GM12865 (cell line): ENCODE measurements around the gene PNKD.

Experiments
- DNase-seq: peaks from one replicate; pipeline ENCODE4 v3.0.0; 2010; ENCODE audit warnings: low read depth
- H3K4me3 ChIP-seq: 2 replicates; pipeline ENCODE4 v1.5.1; 2011; ENCODE audit warnings: mild to moderate bottlenecking, low read depth, low read length, control low read depth
- TF ChIP-seq, protein P1 (sequence below): IDR thresholded peaks from 2 replicates; pipeline ENCODE4 v1.5.1; 2011; ENCODE audit warnings: low read length, control low read depth, low read depth, inconsistent platforms; ENCODE audit not compliant: insufficient read depth; ENCODE audit errors: missing control alignments

The PNKD gene

DNA sequence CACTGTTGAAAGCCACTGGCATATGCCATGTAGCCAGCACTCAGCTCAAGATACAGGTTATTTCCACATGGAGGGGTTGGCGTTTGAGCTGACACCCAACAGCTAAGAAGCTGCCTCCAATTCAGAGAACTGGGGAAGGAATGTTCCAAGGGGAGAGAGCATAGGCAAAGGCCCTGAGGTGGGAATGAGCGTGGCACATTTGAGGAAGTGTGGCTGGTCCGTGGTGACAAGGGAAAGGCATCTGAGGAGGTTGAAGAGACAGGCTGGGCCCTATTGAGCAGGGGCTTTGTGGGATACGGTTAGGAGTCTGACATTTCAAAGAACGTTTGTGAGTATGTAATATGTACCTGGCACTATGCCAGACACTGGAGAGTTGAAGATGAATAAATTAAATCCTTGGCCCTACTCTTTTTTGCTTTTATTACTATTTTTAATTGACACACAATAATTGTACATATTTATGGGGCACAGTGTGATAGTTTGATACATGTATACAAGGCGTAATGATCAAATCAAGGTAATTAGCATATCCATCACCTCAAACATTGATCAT is 49.6 kb downstream of the PNKD start:
- H3K4me3 ChIP-seq, result no peak overlapping the region
- TF ChIP-seq, protein P1, sequence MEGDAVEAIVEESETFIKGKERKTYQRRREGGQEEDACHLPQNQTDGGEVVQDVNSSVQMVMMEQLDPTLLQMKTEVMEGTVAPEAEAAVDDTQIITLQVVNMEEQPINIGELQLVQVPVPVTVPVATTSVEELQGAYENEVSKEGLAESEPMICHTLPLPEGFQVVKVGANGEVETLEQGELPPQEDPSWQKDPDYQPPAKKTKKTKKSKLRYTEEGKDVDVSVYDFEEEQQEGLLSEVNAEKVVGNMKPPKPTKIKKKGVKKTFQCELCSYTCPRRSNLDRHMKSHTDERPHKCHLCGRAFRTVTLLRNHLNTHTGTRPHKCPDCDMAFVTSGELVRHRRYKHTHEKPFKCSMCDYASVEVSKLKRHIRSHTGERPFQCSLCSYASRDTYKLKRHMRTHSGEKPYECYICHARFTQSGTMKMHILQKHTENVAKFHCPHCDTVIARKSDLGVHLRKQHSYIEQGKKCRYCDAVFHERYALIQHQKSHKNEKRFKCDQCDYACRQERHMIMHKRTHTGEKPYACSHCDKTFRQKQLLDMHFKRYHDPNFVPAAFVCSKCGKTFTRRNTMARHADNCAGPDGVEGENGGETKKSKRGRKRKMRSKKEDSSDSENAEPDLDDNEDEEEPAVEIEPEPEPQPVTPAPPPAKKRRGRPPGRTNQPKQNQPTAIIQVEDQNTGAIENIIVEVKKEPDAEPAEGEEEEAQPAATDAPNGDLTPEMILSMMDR, result no peak
- no peak for DNase-seq

GRCh38 chr2:218320704-218321336 is 50.5 kb downstream of the PNKD start:
- H3K4me3 ChIP-seq, result no peak overlapping the region
- no peak for DNase-seq
- TF ChIP-seq, protein P1, result no peak

DNA sequence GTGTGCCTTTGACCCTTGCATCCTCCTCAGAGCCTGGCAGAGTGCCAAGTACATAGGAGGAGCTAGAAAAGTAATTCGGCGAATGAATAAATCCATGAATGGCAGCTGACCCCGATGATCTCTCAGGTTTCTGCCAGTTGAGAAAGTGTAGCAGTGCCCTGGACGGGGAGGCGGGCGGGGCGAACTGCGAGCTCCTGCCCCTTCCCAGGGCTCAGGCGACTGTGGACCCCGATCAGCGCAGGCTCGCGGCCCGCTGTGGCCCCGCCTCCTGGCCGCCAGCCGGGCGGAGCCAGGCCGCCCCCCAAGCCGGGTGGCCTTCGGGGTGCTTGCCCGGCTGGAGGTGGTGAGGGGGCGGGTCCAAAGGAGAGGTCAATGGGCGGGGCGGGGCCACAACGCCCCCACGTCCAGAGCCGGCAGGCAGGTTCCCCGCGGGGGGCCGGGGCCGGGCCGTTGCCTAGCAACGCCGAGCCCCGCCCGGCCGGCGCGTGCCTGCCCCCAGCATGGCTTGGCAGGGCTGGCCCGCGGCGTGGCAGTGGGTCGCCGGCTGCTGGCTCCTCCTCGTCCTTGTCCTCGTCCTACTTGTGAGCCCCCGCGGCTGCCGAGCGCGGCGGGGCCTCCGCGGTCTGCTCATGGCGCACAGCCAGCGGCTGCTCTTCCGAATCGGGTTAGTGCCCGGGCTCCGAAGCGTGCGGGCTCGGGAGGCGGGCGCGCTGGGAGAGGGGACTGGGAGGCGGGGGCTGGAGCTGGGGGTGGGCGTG is 52.6 kb downstream of the PNKD start:
- TF ChIP-seq, protein P1, result no peak
- peak; percentile 79 for DNase-seq
- peak overlapping the region; percentile 63 for H3K4me3 ChIP-seq

- no peak for DNase-seq
- TF ChIP-seq, protein P1, result no peak
These were observed 53.5 kb downstream of the PNKD start for GRCh38 chr2:218323526-218324472.

DNA sequence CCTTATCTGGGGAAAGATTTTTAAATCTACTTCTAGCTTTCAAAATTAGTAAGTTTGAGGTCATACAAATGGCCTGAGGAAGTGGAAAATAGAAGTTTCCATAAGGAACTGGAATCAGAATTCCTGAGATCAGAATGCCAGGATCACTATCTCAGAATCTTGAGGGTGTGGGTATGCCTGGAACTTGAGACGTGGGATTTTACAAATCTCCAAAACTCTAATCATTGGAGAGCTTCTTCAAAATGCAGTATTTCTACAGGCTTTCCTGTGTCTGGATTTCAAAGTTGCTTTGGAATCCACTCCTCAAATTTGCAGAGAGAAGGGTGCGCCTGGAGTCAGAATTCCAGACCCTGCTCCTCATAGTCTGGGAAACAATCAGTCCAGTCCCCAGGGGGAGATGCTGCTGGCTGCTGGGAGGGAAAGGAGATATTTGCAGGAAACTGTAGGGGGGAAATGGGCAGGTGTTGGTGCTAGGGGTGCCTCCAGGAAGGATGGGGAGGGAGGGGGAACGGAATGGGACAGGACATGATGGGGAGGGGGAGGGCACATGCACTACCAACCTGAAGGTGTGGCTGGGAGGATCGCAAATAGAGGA is 55.3 kb downstream of the PNKD start:
- no peak for DNase-seq
- TF ChIP-seq, protein P1, result no peak
- no peak overlapping the region for H3K4me3 ChIP-seq

More at GRCh38 chr2:218323526-218324472, 53.5 kb downstream of the PNKD start:
- peak overlapping the region; percentile 63 for H3K4me3 ChIP-seq

DNA sequence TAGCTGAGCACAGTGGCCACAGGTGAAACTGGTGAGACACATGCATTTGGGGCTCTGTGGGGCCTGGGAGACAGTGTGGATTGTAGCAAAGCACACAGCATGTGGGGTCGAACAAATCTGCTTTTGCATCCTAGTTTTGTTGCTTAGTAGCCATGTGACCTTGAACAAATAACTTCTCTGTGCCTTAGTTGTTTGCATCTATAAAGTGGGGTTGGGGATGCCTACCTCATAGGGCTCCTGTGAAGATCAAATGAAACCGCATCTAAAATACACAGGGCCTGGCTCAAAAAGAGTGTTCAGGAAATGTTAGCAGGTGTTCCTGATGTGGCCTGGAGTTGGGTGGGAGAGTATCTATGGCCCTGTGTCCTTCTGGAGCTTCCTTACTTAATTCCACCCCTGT is 56.0 kb downstream of the PNKD start:
- no peak for DNase-seq
- H3K4me3 ChIP-seq, result no peak overlapping the region
- TF ChIP-seq, protein P1, result no peak
